SH-SY5Y (cell line): ENCODE results near the gene ISL2.

Source experiments
- GATA2 ChIP-seq: IDR thresholded peaks from 2 replicates; pipeline ENCODE4 v1.6.1; 2011; ENCODE audit warnings: mild to moderate bottlenecking, low read depth, low read length
- GATA3 ChIP-seq: IDR thresholded peaks from 2 replicates; pipeline ENCODE4 v1.6.1; 2011; ENCODE audit warnings: low read depth, mild to moderate bottlenecking, low read length, moderate library complexity

Gene ISL2

DNA sequence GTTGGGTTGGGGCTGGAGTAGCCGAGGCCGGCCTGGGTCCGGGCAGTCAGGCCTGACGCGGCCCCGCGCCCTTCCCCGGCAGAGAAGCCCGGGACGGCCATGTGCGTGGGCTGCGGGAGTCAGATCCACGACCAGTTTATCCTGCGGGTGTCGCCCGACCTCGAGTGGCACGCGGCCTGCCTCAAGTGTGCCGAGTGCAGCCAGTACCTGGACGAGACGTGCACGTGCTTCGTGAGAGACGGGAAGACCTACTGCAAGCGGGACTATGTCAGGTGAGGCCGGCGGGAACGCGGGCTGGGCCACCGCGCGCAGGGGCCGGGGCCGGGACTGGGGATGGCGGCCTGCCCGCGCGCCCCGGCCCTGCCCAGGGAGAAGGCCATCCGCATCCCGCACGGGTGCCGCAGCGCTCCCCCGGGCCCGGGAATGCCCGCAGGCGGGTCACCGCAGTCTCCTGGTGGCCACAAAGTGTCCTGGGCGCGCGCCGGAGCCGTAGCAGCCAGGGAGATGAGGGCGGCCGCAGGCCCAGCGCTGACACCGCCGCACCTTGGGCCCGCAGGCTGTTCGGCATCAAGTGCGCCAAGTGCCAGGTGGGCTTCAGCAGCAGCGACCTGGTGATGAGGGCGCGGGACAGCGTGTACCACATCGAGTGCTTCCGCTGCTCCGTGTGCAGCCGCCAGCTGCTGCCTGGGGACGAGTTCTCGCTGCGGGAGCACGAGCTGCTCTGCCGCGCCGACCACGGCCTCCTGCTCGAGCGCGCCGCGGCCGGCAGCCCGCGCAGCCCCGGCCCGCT lies 1.3 kb downstream of the ISL2 start:
- TF ChIP-seq GATA2 (no peak), GATA3 (no peak)

GRCh38 chr15:76338486-76339304 lies 2.1 kb downstream of the ISL2 start:
- no peak for TF ChIP-seq GATA2
- no peak for TF ChIP-seq GATA3

DNA sequence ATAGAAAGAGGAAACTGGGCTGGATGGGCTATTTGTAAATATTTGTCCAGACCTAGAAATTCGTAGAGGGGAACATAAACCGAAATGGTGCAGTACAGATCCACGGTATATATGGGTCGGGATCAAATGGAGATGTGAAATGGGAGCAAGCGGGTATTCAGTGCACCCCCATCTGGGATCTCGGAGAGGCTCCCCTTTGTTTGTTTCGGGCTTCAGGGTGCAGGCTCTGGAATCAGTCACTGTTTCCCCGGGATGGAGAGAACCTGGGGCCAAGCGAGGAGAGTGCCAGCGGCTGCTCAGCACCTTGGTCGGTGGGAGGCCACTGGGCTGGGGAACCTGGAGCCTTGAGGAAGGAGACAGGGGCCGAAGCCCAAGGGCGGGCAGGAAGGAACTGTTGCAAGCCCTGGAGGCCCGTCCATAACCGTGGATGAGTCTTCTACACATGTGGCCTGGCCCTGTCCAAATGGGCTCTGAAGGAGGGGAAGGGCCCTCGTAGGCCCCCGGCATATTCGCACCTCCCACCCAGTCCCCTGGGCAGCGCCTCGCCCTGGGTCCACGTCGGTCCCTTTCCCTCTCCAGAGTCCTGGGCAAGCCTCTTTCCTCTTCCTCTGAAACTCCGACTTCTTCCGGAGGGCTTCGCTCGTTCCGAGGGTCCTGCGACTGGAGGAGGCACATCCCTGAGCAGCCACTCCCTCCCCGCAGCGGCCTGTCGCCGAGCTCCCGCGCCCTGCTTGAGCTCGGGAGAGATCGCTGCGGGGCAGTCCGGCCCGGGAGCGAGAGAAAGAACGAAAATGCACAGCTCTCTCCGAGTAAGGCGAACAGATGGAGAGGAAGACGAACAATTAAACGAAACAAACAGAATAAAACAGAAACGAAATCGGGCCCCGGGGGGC lies 3.0 kb downstream of the ISL2 start:
- TF ChIP-seq GATA2 (no peak), GATA3 (no peak)

GRCh38 chr15:76340198-76340802 lies 3.7 kb downstream of the ISL2 start:
- TF ChIP-seq GATA2: no peak

- TF ChIP-seq GATA2 (no peak), GATA3 (no peak)
Measured at GRCh38 chr15:76340803-76341365, 4.3 kb downstream of the ISL2 start.

DNA sequence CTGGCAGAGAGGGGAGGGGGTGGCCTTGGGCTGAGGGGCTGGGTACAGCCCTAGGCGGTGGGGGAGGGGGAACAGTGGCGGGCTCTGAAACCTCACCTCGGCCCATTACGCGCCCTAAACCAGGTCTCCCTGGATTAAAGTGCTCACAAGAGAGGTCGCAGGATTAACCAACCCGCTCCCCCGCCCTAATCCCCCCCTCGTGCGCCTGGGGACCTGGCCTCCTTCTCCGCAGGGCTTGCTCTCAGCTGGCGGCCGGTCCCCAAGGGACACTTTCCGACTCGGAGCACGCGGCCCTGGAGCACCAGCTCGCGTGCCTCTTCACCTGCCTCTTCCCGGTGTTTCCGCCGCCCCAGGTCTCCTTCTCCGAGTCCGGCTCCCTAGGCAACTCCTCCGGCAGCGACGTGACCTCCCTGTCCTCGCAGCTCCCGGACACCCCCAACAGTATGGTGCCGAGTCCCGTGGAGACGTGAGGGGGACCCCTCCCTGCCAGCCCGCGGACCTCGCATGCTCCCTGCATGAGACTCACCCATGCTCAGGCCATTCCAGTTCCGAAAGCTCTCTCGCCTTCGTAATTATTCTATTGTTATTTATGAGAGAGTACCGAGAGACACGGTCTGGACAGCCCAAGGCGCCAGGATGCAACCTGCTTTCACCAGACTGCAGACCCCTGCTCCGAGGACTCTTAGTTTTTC lies 4.9 kb downstream of the ISL2 start:
- no peak for TF ChIP-seq GATA3

GRCh38 chr15:76342058-76342381 lies 5.4 kb downstream of the ISL2 start:
- TF ChIP-seq GATA3 (no peak), GATA2 (no peak)

- TF ChIP-seq GATA3: no peak
- no peak for TF ChIP-seq GATA2
Measured at GRCh38 chr15:76342382-76343201, 6.0 kb downstream of the ISL2 start.

DNA sequence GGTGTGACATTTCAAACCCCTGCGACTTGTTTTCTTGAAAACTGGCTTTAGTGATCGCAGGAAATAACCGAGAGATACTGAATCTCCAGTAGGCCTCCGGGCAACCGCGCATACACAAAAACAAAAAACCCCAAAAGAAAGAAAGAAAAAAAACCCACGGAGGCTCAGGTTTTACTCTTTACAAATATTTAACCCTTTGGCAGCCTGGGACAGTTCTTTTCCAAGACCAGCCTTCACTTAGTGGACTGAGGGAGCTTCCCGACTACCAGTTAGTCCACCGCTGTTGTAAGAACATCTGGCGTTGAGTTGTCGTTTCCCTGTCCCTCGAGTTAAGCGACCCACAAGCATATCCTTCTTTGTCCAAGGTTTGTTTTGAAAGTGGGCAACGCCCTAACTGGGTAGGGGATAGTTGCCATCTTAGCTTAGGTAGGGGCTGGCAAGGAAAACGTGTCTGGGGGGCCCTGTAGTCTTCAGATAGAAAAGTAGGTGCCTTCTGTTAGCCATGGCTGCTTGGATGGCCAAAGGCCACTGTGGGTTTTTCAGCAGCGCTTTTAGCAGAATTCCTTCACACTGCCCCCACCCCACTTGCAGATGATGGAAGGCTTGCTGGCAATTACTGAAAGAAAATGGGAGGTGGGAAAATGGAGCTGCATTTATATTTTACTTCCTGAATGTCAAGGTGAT lies 6.9 kb downstream of the ISL2 start:
- TF ChIP-seq GATA3 (no peak), GATA2 (no peak)

GRCh38 chr15:76344893-76345582 lies 8.5 kb downstream of the ISL2 start:
- TF ChIP-seq GATA2 (no peak), GATA3 (no peak)

DNA sequence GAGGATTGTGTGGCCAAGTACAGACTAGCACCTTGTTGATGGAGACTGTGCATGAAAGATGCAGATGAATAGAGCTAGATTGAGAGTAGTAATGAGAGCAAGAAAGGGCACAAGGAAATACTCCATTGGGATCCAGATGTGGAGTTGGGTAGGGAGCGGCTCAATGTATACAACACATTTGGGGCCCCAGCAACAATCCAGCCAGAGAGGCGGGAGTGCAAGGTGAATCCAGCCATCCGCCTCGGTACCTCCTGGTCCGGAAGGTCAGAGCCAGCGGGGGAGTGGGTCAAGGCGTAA lies 9.0 kb downstream of the ISL2 start:
- TF ChIP-seq GATA2: no peak
- no peak for TF ChIP-seq GATA3
